Hepatocyte (in vitro differentiated cells): ENCODE measurements around the gene ZNF154.

Source experiments
- EZH2 ChIP-seq: fragments of 200-600 bp; sonication (generic); IDR thresholded peaks from 2 replicates; pipeline ENCODE4 v1.6.1; 2016; ENCODE audit warnings: antibody characterized with exemption, mild to moderate bottlenecking, borderline replicate concordance
- TF ChIP-seq, protein P1 (sequence below): fragments of 200-600 bp; sonication (generic); IDR thresholded peaks from 2 replicates; pipeline ENCODE4 v1.5.1; 2016; ENCODE audit warnings: antibody characterized with exemption, mild to moderate bottlenecking; ENCODE audit not compliant: poor library complexity

DNA sequence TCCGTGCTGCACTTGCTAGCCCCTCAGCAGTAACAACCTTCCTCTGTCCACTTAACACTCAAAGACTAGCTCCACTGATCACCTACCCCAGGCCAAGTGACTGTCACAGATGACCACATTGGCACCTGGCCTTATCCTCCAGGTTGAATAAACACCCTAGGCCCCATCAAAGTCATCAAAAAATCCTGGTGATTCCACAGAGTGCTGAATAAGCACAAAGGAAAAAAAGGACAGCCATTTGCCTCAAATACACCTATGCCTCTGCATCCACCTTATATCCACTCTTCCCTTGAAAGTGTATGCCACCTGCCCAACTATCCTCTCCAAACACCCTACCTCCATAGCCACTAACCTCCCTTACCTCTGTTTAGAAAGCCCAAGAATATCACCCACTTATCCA, 2.7 kb downstream of the ZNF154 start:
- TF ChIP-seq, protein P1, sequence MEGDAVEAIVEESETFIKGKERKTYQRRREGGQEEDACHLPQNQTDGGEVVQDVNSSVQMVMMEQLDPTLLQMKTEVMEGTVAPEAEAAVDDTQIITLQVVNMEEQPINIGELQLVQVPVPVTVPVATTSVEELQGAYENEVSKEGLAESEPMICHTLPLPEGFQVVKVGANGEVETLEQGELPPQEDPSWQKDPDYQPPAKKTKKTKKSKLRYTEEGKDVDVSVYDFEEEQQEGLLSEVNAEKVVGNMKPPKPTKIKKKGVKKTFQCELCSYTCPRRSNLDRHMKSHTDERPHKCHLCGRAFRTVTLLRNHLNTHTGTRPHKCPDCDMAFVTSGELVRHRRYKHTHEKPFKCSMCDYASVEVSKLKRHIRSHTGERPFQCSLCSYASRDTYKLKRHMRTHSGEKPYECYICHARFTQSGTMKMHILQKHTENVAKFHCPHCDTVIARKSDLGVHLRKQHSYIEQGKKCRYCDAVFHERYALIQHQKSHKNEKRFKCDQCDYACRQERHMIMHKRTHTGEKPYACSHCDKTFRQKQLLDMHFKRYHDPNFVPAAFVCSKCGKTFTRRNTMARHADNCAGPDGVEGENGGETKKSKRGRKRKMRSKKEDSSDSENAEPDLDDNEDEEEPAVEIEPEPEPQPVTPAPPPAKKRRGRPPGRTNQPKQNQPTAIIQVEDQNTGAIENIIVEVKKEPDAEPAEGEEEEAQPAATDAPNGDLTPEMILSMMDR, result no peak
- TF ChIP-seq EZH2, result no peak
